ENCODE results near the gene ATAD2B.

DNA sequence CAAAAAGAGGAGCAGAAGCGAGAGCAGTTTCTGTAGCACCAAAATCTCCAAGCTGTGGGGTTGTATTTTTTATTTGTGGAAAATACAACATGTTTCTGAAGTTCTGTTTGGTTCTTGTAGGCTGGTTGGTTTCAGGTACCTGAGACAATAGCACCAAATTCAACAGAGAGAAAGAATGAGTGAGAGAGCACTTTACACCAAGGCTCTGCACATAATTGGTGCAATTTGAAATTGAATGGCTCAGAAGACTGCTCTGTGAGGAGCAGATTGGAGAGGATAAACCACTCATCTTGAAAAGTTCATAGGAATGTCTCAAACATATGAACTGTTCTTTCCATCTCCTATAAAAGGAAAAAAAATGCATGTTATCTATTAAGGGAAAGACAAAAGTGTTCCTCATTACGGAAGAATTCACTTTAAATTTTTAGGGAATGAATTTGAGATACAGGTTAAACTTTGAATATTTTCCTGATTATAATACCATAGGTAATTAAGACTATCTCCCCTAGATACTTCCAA, 175.1 kb downstream of the ATAD2B start:
- TF ChIP-seq CTCF (conservative IDR thresholded peaks at IDR 0.05 in 1 of 2, IDR thresholded peaks at IDR 0.05 in 1 of 2; ENCODE audit: extremely low read depth in 1 of 2, insufficient read depth in 1 of 2, low read depth in 1 of 2, low read length in 2 of 2) (no peak), EZH2 (IDR thresholded peaks at IDR 0.05; ENCODE audit: borderline replicate concordance, low read length) (no peak)

Measured in mammary epithelial cell (primary cell).